PFSK-1 (cell line): ENCODE measurements around the gene MSMP.

Source experiments
- FOXP2 ChIP-seq: optimal IDR thresholded peaks from 2 replicates; pipeline ENCODE3; 2011; ENCODE audit warnings: borderline replicate concordance, control low read depth, inconsistent platforms; ENCODE audit not compliant: insufficient read depth; ENCODE audit errors: extremely low read length, extremely low read depth
- POLR2AphosphoS5 ChIP-seq: IDR thresholded peaks from 2 replicates; pipeline ENCODE4 v1.6.1; 2012; ENCODE audit warnings: low read depth, mild to moderate bottlenecking, control low read depth, low read length, moderate library complexity
- SIN3A ChIP-seq: IDR thresholded peaks from 2 replicates; pipeline ENCODE4 v1.6.1; 2012; ENCODE audit warnings: mild to moderate bottlenecking, low read length, moderate library complexity, borderline replicate concordance; ENCODE audit not compliant: insufficient read depth
- TAF1 ChIP-seq: IDR thresholded peaks from 2 replicates; pipeline ENCODE4 v1.6.1; 2012; ENCODE audit warnings: low read length, control low read depth, borderline replicate concordance; ENCODE audit not compliant: insufficient read depth
- TF ChIP-seq, protein P1 (sequence below), 2 experiments: IDR thresholded peaks; 2 replicates each; pipeline versions ENCODE4 v1.6.1 to v1.8.0; 2011 to 2012; ENCODE audit warnings: low read depth in 2 of 2, low read length in 2 of 2, control low read depth in 1 of 2, inconsistent platforms in 1 of 2, mild to moderate bottlenecking in 1 of 2, moderate library complexity in 1 of 2; ENCODE audit not compliant: insufficient read depth in 1 of 2

The MSMP gene

DNA sequence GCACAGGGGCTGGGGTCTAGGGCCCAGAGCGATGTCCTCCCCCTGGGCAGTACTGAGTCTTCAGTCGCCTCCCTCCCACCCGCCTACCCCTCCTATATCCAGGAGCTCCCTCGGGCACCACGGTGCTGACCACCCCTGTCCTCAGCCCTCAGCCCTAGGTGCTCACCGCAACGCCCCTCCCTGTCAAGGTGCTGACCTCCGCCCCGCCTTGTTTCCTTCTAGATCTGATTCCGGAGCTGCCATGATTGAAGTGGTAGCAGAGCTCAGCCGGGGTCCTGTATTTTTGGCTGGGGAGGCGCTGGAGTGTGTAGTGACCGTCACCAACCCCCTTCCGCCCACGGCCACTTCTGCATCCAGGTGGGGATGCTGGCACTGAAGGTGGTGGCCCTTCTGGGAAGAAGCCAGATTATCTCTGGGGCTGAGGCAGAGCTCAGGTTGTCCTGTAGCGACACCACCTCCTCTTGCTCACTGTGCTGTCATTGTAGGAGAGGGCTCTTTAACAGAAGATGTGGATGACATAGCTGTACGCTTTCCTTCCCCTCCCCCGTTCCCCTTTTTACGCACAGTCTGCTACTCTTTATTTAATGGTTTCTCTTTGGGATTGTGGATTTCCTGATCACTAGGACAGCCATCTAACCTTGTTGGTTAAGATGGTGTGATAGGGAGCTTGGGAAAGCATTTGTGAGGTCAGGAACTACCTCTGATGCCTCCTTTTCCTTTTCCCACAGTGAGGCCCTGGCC, 4.4 kb downstream of the MSMP start:
- TF ChIP-seq TAF1 (no peak), FOXP2 (no peak), SIN3A (no peak), POLR2AphosphoS5 (no peak)
- TF ChIP-seq, protein P1, sequence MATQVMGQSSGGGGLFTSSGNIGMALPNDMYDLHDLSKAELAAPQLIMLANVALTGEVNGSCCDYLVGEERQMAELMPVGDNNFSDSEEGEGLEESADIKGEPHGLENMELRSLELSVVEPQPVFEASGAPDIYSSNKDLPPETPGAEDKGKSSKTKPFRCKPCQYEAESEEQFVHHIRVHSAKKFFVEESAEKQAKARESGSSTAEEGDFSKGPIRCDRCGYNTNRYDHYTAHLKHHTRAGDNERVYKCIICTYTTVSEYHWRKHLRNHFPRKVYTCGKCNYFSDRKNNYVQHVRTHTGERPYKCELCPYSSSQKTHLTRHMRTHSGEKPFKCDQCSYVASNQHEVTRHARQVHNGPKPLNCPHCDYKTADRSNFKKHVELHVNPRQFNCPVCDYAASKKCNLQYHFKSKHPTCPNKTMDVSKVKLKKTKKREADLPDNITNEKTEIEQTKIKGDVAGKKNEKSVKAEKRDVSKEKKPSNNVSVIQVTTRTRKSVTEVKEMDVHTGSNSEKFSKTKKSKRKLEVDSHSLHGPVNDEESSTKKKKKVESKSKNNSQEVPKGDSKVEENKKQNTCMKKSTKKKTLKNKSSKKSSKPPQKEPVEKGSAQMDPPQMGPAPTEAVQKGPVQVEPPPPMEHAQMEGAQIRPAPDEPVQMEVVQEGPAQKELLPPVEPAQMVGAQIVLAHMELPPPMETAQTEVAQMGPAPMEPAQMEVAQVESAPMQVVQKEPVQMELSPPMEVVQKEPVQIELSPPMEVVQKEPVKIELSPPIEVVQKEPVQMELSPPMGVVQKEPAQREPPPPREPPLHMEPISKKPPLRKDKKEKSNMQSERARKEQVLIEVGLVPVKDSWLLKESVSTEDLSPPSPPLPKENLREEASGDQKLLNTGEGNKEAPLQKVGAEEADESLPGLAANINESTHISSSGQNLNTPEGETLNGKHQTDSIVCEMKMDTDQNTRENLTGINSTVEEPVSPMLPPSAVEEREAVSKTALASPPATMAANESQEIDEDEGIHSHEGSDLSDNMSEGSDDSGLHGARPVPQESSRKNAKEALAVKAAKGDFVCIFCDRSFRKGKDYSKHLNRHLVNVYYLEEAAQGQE (IDR thresholded peaks at IDR 0.05; ENCODE audit: insufficient read depth in 1 of 2, low read depth in 2 of 2, low read length in 2 of 2), result no peak

DNA sequence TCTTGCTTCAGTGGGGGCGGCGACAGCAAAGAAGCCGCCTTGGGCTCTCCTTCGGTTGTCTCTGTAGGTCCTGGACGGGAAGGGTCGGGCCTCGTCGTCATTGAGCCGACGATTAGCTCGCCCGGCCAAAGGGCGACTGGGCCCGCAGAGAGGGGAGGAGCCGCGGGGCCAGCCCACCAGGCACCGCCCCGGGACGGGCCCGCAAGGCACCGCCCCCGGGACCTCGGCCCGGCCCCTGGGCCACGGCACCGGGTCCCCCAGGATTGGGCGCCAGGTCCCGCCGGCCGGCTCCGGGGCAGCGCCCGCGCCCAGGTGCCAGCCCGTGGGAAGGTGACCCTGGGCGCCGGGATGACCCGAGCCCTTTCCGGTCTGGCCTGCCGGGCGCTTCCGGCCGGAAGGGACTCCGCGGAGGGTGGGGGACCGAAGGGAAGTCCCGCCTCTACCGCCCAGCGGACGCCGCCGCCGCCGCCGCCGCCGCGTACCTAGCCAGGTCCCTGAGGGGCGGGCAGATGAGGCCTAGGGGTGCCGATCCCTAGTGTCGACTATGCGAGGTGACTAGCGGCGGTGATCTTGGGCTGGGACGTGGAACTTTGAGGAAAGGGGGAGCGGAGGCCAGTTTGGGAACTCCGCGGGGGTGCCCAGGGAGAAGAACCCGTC, 5.1 kb downstream of the MSMP start, which contains the start of the genes GBA2 and RGP1:
Gene GBA2, minus strand, starts transcription at position 371 of the 657 bp plus-strand sequence. CDS start 524 bp downstream, outside the sequence.
Gene RGP1, plus strand, starts transcription at position 430 of the 657 bp plus-strand sequence. CDS start 469 bp downstream, outside the sequence.
- TF ChIP-seq SIN3A (no peak), TAF1 (no peak), POLR2AphosphoS5 (peak; percentile 34; the same call in 1 of the 2 replicates), FOXP2 (no peak)
- TF ChIP-seq, protein P1 (IDR thresholded peaks at IDR 0.05; ENCODE audit: insufficient read depth in 1 of 2, low read depth in 2 of 2, low read length in 2 of 2), result no peak

DNA sequence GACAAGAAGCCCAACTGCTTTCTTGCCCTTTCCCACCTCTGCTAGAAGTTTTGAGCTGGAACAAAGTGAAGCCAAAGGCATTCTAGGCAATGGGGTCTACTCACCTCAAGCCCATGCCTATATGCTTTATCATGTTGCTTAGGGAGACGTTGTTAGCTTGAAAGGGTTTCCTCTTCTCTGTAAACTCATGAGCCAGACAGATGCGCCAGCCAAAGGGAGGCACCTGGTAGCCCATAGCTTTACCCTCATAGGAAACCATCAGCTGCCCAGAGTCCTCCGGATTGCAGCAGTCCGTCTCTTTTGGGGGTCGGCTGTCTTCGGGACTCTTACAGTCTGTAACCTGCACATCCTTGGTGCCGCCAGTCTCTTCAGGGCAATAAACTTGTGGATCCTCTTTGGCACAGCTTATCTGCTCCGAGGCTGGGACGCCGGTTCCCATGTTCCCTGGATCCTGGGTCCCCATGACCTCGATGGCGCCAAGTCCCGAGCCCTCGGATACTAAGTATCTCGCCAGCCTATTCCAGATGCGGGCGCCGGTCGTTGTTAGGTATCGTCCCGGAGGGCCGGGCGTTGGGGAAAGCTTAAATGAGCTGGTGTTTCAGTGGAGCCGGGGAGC, 5.7 kb downstream of the MSMP start:
- TF ChIP-seq SIN3A (0 out of 2 replicates have a peak, but pooled peaks have one; percentile 28), POLR2AphosphoS5 (no peak)

DNA sequence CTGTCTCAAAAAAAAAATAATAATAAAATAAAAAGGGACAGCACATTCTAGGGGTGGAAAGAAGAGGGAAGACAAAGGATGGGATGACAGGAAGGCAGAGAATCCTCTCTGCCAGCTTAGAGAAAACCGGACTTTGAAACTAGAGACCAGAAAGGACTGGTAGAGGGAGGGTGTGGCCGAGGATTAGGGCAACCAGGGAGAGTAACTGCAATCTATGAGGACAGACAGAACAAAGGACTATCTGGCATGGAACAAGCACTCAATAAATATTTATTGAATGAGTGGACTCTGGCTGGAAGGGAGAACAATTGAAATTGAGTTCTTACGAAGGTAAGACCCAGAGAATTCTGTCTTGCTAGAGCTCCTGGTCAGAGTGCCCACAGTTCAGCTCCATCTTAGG, 7.5 kb downstream of the MSMP start:
- TF ChIP-seq FOXP2 (no peak), TAF1 (no peak), POLR2AphosphoS5 (no peak)

DNA sequence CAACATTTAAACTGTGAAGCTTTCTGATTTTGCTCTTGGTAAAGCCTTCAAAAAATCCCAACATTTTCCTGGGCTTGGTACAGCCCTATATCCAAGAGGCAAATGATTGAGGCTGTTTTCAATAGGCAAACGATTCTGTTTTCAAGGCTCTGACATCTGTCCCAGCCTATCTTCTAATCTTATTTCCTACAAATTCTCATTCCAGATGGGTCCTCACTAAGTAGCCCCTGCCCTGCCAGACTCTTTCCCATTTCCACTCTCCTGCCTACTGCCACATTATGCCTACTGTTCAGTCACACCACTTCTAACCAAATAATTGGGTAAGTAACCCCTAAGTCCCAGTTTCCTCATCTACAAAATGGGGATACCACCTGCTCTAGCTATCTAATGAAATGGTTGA, 8.5 kb downstream of the MSMP start:
- TF ChIP-seq SIN3A (no peak), POLR2AphosphoS5 (no peak), FOXP2 (no peak), TAF1 (no peak)
- TF ChIP-seq, protein P1 (IDR thresholded peaks at IDR 0.05; ENCODE audit: insufficient read depth in 1 of 2, low read depth in 2 of 2, low read length in 2 of 2), result no peak
